GM12801 (cell line): ENCODE measurements around the gene CABP4.

ENCODE experiments used
- TF ChIP-seq, protein P1 (sequence below): IDR thresholded peaks from one replicate; pipeline ENCODE4 v1.5.1; 2011; ENCODE audit warnings: control low read depth; ENCODE audit not compliant: insufficient read length; ENCODE audit errors: extremely low read depth

CABP4 gene

DNA sequence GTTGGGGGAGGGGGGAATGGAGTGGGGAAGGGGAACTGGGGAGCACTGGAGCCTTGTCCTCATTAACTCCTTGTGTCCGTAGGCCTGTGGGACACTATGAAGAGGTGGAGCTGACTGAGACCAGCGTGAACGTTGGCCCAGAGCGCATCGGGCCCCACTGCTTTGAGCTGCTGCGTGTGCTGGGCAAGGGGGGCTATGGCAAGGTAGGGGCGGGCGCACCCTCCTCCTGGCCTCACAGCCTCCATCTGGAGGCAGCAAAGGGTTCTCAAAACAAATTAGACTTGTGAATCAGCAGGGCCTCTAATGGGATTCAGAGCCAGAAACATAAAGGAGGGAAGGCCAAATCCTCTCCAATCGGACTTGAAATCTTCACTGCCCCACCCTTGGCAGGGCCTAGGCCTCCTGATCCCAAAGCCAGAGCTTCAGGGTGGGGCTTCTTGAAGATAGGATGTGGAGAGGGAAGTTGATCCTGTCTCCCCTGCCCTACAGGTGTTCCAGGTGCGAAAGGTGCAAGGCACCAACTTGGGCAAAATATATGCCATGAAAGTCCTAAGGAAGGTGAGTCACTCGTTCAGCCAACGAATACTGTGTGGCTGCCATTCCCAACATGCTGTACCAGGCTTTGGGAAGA lies 26.0 kb upstream of the CABP4 start:
- TF ChIP-seq, protein P1, sequence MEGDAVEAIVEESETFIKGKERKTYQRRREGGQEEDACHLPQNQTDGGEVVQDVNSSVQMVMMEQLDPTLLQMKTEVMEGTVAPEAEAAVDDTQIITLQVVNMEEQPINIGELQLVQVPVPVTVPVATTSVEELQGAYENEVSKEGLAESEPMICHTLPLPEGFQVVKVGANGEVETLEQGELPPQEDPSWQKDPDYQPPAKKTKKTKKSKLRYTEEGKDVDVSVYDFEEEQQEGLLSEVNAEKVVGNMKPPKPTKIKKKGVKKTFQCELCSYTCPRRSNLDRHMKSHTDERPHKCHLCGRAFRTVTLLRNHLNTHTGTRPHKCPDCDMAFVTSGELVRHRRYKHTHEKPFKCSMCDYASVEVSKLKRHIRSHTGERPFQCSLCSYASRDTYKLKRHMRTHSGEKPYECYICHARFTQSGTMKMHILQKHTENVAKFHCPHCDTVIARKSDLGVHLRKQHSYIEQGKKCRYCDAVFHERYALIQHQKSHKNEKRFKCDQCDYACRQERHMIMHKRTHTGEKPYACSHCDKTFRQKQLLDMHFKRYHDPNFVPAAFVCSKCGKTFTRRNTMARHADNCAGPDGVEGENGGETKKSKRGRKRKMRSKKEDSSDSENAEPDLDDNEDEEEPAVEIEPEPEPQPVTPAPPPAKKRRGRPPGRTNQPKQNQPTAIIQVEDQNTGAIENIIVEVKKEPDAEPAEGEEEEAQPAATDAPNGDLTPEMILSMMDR = no peak

DNA sequence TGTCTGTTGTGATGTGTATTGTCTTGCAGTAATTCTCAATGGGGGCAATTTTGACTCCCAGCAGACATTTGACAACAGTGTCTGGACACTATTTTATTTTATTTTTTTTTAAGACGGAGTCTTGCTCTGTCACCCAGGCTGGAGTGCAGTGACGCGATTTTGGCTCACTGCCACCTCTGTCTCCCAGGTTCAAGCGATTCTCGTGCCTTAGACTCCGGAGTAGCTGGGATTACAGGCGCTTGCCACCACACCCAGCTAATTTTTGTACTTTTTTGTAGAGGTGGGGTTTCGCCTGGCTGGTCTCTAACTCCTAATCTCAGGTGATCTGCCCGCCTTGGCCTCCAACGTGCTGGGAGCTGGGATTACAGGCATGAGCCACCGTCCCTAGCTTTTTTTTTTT lies 25.4 kb upstream of the CABP4 start:
- TF ChIP-seq, protein P1 = no peak

DNA sequence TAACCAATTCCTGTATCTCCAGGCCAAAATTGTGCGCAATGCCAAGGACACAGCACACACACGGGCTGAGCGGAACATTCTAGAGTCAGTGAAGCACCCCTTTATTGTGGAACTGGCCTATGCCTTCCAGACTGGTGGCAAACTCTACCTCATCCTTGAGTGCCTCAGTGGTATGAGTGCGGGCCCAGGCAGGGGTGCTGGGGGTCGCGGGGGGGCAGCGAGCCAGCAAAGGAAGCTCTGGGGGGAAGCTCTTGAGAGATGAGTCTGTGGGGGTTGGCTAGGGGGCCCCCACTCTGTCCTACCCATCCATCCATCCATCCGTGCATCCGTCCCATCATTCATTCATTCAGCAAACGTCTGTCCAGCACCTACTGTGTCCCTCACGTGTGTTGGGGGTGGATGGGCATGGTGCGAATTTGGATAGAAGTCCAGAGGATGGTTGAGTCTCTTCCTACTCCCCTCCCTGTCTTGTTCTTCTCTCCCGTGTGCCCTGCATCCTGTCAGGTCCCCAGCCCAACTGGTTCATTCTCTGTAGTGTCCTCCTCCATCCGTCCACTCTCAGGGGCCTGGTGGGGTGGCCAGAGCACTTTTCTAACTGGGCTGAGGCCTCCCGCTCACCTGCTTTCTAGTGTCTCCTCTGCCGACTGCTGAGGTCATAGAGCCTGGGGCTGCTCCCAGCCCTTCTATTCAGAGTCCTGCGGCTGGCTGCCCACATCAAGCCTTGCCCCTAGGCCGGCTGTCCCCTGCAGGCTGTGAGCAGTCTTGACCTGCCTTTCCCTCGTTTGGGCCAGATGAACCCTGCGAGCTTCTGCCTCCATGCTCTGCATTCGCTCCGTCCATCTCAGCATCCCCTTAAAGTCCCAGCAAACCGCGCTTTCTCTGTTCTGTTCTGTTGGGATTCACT lies 23.6 kb upstream of the CABP4 start:
- TF ChIP-seq, protein P1 = no peak

DNA sequence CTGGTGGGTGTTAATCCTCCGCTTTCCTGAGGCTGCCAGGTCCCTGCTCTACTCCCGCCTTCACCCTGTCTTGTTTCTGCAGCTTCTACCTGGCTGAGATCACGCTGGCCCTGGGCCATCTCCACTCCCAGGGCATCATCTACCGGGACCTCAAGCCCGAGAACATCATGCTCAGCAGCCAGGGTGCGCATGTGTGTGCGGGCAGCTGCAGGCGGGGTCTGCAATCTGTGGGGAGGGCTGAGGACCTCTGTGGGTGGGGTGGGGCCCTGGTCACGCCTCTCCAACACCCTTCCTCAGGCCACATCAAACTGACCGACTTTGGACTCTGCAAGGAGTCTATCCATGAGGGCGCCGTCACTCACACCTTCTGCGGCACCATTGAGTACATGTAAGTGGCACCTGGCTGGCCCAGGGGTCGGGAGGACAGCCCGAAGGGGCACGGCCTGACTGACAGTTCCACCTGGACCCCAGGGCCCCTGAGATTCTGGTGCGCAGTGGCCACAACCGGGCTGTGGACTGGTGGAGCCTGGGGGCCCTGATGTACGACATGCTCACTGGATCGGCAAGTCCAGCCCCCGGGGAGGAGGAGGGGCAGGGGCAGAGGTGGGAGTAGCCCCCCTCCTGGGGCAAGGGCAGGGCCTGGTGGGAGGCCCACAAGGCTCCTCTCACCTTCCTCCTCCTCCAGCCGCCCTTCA lies 22.4 kb upstream of the CABP4 start:
- TF ChIP-seq, protein P1 = no peak

DNA sequence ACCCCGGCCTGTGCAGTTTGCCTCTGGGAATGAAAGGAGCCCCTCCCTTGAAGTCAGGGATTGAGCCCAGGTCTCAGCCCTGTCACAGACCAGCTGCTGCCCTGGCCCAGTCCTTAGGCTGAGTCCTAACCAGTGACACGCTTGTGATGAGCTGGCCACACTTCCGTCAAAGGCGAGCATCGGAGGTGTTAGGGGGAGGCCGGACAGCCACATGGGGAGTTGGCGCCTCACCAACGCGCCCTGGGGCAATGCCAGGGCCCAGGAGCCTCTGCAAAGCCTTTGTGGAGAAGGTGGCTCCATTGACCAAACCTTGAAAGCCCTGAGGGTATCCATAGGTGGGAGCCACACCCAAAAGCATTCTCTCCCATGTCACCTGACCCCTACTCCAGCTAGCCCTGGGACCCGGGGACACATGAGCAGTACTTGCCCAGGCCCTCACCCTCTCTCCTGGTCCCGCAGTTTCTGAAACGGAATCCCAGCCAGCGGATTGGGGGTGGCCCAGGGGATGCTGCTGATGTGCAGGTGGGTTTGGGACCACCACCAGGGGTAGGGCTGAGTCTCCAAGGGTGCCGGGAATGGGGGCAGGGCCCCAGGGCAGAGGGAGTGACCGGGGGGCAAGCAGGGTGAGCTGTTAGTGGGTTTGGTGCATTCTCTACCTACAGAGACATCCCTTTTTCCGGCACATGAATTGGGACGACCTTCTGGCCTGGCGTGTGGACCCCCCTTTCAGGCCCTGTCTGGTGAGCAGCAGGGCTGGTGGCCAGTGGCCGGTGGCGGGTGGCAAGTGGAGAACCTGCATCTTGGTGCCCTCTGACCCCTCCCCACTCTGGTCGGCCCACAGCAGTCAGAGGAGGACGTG lies 21.4 kb upstream of the CABP4 start:
- TF ChIP-seq, protein P1 = no peak

DNA sequence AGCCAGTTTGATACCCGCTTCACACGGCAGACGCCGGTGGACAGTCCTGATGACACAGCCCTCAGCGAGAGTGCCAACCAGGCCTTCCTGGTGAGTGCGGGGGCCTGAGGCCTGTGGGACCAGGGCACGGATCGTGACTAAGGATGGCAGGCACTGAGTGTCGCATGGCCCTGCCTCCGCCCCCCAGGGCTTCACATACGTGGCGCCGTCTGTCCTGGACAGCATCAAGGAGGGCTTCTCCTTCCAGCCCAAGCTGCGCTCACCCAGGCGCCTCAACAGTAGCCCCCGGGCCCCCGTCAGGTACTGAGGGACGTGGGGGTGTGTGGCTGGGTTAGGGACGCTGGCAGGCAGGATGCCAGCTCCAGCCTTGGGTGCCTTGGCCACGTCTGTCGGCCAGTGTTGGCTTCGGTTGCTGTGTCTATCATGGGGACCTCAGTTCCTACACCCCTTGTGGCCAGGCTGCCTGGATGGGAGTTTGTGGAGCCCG lies 20.7 kb upstream of the CABP4 start:
- TF ChIP-seq, protein P1 = no peak
